GM18520 (cell line): ENCODE measurements around the gene TSHR.
"Not testable (repeated sequence)": the region's sequence is repeated elsewhere in the genome, so short reads cannot be mapped to it uniquely, and the experiment has no call there.

ENCODE experiments used
- ATAC-seq: cut with Tn5 transposase; IDR thresholded peaks from one replicate; pipeline ENCODE4 v1.9.1; 2021; ENCODE audit not compliant: unreplicated experiment

The TSHR gene

DNA sequence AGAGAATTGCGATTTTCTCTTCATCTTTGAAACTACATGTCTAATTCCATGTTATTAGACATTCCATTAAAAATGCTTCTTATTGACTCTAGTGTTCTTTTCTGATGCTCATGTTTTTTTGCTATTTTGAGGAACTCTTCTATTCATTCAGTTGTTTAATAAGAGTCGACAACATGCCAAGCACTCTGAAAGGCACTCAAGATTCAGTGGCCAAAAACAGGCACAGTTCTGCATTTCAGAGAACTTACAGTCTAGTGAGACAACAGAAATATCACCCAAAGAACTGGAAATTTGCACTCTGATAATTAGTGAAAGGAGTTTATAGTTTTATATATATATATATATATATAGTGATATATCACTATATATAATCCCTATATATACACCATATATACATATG is 111.7 kb downstream of the TSHR start:
- ATAC-seq, result no peak

DNA sequence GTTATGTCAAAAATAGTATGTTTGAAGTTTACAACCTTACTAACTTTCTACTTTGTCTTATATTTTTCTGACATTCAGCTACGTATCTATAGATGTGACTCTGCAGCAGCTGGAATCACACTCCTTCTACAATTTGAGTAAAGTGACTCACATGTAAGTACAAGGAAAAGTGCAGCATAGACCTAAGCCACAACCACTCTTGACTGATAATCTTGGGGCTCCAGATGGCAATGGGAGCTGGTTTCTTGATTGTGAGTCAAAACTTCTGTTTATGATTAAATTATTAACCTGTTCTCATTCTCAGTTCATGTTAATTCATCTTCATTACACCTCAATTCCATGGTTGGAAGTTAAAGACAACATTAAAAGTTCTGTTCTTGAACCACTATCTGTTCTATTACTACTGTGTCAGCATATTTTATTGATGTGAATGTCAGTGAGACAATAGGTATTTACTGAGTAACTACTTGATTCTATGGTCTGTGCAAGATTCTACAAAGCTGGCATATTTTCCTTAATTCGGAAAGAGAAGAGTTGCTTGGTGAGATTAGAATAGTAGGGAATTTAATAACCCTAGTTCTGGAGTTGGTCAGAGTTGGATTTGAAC is 112.9 kb downstream of the TSHR start:
- ATAC-seq, result no peak

DNA sequence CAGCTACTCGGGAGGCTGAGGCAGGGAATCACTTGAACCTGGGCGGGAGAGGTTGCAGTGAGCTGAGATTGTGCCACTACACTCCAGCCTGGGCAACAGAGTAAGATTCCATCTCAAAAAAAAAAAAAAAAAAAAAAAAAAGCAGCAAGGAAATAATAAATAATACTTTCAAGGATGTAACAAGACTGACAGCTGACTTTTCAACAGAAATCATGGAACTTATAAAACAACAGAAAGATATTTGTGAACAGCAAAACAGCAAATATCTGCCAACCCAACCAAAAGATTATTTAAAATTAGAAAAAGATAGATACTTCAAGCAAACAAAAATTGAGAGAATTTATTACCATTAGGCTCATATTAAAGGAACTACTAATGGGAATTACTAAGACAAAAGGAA is 115.1 kb downstream of the TSHR start:
- ATAC-seq, result no peak

GRCh38 chr14:81085596-81085995 is 130.2 kb downstream of the TSHR start:
- no peak for ATAC-seq

DNA sequence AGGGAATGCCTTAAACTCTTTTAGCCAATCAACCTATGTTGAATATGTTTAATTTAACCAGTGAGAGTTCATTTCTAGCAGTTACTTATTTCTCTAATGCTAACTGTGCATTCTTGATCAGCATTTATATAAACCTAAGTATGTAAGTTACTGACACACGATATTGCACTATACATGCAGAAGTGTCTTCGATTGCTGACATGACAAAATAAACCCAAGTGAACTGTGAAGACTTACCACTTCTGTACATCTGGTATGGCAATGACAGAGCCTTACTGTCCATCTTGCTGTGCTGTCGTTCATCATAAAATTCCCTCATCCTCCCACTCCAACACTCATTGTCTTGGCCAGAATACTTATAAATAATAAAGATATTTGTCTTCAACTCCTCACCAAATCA is 131.8 kb downstream of the TSHR start:
- ATAC-seq, result no peak

GRCh38 chr14:81091139-81091538 is 135.7 kb downstream of the TSHR start:
- ATAC-seq, result no peak

DNA sequence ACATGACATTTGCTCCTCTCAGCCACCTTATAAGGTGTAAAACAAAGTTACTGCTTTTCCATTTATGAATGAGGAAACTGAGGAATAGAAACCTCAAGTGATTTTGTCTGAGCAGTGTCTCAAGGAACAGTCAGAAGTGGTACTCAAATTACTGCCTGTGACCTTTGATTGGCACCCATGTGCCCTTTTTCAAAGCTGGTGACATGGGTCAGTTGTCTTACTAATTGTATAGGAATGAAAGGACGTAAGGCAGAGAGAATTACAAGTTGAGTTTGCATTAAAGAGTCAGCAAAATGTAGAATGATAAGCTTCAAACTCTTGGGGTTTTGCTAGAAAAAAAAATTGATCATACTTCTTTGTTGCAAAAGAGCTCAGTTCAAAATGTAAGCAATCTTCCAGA is 136.2 kb downstream of the TSHR start:
- no peak for ATAC-seq

DNA sequence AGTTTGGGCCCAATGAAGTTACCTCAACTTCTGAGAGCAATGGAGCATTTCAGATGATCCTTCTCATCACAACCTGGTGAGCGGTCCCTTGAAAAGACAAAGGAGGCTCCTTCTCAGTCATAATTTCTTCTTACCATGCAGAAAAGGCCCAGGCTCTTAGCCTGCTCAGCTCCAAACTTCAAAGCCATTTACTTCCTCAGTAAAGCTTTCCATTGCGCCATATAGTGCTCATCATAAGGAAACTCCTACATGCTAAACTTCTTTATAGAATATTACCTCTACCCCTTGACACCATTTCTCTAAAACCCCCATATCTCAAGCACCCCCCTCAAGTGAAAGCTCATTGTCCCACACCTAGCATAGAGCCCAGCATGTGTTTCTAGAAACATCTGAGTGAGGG is 138.2 kb downstream of the TSHR start:
- no peak for ATAC-seq

GRCh38 chr14:81095539-81095938 is 140.1 kb downstream of the TSHR start:
- ATAC-seq, result no peak

- ATAC-seq, result no peak
These were observed 141.2 kb downstream of the TSHR start for GRCh38 chr14:81096656-81097055.

- no peak for ATAC-seq
These were observed 146.8 kb downstream of the TSHR start for GRCh38 chr14:81102217-81102616.

- ATAC-seq, result no peak
These were observed 148.0 kb downstream of the TSHR start for GRCh38 chr14:81103443-81103842.

GRCh38 chr14:81105378-81105777 is 150.0 kb downstream of the TSHR start:
- no peak for ATAC-seq

- no peak for ATAC-seq
These were observed 150.5 kb downstream of the TSHR start for GRCh38 chr14:81105961-81106360.

DNA sequence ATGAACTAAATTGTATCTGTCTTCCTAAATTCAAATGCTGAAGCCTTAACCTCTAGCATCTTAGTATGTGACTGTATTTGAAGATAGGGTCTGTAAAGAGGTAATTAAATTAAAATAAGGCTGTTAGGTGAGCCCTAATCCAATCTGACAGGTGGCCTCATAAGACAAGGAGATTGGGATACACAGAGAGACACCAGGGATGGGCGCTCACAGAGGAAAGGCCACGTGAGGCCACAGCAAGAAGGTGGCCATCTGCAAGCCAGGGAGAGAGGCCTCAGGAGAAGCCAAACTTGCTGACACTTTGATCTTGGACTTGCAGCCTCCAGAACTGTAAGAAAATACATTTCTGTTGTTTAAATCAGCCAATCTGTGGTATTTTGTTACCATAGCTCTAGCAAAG is 154.8 kb downstream of the TSHR start:
- ATAC-seq, result no peak

- no peak for ATAC-seq
These were observed 157.8 kb downstream of the TSHR start for GRCh38 chr14:81113176-81113575.

DNA sequence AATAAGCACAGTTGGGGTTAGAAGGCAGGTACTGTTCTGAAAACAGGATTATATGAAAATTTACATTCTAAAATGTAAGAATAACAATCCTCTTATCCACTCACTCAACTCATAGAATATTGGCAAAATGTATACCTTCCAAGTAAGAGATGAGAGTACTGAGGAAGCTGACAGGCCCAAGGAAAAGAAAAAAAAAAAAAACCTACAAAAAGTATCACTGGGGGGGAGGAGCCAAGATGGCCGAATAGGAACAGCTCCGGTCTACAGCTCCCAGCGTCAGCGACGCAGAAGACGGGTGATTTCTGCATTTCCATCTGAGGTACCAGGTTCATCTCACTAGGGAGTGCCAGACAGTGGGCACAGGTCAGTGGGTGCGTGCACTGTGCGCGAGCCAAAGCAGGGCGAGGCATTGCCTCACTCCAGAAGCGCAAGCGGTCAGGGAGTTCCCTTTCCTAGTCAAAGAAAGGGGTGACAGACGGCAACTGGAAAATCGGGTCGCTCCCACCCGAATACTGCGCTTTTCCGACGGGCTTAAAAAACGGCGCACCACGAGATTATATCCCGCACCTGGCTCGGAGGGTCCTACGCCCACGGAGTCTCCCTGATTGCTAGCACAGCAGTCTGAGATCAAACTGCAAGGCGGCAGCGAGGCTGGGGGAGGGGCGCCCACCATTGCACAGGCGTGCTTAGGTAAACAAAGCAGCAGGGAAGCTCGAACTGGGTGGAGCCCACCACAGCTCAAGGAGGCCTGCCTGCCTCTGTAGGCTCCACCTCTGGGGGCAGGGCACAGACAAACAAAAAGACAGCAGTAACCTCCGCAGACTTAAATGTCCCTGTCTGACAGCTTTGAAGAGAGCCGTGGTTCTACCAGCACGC is 158.8 kb downstream of the TSHR start:
- ATAC-seq, result not testable (repeated sequence)

DNA sequence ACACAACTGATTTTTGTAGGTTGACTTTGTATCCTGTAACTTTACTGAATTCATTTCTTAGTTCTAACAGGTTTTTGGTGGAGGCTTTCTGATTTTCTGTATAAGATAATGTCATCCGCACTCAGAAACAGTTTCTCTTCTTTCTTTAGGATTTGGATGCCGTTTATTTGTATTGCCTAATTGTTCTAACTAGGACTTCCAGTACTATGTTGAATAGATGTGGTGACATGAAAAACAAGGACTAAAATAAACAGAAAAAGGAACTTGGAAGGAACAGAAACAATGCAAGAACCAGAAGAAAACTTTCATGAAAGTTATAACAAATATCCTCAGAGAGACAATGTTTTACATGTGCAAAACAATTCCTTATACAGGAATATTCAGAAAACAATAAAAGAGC is 165.1 kb downstream of the TSHR start:
- no peak for ATAC-seq

DNA sequence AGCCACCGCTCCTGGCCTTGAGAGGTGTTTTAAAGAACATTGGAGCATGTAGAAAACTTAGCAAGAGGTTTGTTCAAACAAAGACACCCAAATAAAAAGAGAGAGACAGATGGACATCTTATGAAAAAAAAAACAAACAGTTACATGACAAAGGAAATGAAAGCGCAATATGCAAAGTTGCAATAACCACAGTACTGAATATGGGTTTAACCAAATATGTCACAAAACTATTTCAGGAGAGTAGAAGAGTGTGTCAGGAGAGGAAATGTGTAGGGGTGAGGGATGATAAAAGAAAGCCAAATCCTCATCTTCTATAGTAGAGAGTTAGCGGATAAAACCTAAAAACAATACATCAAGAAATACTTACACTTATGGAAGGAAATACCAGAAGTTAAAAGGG is 166.9 kb downstream of the TSHR start:
- peak; percentile 98 for ATAC-seq

GRCh38 chr14:81123811-81124210 is 168.4 kb downstream of the TSHR start:
- ATAC-seq, result no peak

DNA sequence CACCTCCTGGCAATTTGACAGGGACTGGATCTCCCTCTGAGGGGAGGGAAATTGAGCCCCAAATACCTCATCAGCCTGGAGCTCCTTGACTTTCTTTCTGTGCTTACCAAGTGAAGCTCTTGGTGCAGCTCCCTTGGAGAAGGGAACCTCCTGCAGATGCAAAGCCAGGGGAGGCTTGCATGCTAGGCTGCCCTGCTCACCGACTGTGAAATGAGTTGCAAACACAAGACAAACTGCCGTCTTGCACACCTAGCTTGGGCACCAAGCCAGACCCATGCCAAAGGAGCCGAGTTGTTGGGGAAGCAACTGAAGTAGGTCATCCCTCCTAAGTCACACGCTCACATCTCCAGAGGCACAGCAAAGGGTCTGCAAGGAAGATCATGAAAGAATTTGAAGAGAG is 170.1 kb downstream of the TSHR start:
- no peak for ATAC-seq

- no peak for ATAC-seq
These were observed 172.4 kb downstream of the TSHR start for GRCh38 chr14:81127785-81128184.

DNA sequence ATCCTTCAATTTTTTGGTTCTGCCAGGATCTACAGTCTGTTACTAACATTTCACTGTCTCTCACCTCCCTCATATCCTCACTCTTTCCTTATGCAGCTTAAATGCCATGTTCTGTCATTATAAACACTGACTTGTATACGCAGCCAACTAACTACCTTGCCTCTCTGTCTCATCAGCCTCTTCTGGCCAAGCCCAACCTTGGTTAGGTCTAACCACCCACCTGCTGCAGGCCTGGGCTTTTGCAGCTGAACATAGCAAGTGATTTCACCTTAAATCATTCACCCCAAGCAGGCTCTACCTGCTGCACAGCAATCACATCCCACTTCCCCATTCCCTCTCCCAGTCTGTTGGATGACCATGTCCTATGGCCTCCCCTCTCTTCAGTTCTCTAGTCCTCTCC is 173.8 kb downstream of the TSHR start:
- ATAC-seq, result no peak
